GM19035 (cell line): Measurements from ENCODE around the gene MYT1.
"Not testable (repeated sequence)": the region's sequence is repeated elsewhere in the genome, so short reads cannot be mapped to it uniquely, and the experiment has no call there.

Experiments
- ATAC-seq: cut with Tn5 transposase; IDR thresholded peaks from one replicate; pipeline ENCODE4 v1.9.1; 2021; ENCODE audit not compliant: unreplicated experiment

MYT1 gene

DNA sequence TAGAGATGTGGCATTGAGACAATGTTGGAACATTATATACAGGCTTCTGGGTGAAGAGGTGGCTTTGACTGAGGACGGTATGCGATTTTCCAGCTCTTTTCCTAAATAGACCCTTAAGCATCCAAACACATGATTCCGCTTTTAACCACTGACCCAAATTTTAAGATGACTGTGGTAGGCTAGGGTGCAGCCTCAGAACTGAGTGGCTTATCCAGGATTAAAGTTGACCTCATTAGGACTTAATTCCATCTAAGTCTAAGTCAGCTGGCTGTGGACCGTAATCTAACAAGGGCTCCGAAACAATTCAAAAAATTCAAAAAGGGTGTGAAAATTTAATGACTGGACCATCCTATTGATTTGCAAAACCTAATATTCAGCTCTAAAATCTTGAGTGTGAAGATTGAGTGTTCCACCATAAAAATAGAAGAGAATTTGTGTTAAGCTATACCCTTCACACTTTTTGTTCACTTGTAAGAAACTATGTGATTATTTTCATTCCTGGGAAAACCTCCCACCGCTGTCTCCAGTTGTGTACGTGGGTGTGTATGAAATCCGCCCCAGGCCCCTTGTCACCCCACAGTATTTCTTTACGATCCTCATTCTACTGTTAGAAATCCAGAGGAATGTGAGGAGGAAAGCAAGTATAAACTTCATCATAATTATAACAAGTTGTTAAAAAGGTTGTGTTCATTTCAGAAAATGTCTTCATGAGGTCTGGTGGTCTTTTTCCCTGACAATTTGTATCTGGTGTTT is 94.0 kb downstream of the MYT1 start:
- no peak for ATAC-seq

DNA sequence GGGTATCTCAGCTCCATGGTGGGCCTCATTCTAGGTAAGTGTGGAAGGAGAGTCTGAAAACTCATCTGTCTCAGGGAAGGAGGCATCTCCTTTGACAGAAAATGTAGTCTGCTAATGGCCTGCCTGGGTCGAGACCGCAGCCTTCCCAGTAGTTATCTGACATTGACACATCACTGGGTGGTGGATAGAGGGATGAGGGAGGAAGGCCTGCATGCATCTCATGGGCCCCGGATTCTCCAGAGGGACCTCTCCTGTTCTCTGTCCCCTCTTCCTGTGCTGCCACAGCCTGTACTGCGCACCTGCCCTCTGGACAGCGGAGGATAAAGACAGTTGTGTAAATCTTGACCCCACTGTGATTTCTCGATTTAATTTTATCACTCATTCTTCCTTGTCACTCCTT is 96.0 kb downstream of the MYT1 start:
- no peak for ATAC-seq

DNA sequence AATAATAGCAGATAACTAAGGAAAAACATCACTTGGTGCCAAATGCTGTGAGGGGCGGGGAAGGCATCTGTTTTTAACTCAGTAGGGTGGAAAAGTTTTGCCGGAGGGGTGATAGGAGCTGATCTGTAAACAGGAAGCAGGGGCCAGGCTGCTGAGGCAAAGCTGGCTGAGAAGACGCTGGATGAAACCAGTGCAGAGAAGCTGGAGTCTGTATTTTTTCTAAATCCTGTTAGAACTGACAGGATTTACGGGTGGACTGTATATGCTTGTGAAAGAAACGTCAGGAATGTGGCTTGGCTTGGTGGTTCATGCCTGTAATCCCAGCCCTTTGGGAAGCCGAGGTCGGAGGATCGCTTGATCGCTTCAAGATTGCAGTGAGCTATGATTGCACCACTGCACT is 96.9 kb downstream of the MYT1 start:
- no peak for ATAC-seq

DNA sequence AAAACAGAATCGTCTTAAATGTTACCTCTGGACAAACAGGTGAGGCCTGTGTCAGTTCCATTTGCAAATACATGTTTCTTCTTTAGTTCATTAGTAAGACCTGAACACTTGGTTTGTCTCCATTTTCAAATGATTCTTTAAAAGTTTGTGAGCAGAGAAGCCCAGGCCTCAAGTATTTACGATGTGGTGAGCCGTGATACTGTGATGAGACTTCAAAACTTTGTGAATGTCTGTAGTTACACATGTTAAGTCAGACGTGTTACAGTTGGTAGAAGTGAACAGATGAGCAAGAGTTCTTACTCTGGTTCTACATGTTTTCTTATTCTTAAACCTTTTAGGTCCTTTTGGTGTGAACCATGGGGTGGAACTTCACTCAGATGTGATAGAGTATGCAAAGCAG is 99.8 kb downstream of the MYT1 start:
- ATAC-seq, result no peak

DNA sequence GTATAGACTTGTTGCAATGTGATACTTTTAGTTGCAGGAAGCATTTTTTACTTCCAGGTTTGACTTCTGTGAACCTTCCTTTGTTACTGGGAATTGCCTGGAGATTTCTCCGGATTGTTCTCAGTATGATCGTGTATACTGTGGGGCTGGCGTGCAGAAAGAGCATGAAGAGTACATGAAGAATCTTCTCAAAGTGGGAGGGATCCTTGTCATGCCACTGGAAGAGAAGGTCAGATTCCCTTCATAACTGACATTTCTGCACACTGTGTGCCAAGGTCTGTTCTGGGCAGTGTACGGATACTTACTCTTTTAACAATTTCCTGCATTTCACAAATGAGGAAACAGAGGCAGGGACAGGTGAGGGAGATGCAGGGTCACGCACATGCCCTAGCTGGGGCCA is 100.9 kb downstream of the MYT1 start:
- ATAC-seq, result no peak

DNA sequence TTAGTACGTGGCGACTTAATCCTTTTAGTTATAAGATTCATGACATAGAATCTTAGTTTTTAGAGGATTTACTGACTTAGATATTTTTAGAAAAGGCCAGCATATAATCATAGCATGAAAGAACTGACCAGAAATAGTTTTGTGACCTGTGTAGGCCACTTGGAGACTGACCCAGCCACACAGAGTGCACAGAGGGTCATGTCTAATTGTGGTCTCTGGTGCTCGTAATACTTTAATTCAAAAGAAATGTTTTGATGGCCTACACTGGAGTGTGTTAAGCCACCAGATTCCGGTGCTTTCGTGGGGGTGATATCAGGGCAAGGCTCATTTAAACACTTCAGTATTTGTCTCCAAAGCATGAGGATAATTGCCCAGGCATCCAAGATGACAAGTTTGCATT is 102.7 kb downstream of the MYT1 start:
- no peak for ATAC-seq

DNA sequence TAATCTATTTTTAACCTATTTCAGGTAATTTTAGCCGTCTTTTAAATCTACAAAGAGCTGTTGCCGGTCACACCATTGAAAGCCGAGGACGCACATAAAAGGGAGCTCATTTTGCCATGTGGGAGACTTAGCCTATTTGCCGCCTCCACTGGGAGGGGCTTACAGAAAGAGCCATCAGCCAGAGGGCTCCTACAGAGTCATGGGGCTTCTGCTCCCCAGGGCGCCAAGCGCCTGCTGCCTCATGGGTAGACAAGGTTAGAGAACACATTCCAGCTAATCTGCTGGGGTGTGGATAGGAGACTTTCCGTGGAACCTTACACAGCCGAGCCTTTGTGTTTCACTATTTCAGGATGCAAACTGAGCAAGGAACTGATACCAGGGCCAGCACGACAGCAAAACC is 103.9 kb downstream of the MYT1 start:
- ATAC-seq, result no peak

DNA sequence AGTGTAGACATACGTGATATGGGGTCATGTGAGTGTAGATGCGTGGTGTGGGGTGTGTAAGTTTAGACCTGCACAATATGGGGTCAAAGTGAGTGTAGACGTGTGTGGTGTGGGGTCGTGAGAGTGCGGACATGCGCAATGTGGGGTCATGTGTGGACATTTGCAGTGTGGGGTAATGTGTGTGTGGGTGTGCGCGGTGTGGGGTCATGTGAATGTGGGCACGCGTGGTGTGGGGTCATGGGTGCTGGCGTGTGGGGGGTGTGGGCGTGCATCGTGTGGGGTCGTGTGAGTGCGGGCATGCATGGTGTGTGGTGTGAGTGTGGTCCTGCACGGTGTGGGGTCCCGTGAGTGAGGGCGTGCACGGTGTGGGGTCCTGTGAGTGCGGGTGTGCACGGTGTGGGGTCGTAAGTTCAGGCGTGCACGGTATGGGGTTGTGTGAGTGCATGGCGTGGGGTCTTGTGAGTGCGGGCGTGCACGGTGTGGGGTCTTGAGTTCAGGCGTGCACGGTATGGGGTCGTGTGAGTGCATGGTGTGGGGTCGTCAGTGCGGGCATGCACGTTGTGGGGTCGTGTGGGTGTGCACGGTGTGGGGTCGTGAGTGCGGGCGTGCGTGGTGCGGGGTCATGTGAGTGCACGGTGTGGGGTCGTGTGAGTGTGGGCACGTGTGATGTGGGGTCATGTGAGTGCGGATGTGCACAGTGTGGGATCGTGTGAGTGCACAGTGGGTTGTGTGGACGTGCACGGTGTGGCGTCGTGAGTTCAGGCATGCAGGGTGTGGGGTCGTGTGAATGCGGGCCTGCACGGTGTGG is 105.6 kb downstream of the MYT1 start:
- no peak for ATAC-seq

DNA sequence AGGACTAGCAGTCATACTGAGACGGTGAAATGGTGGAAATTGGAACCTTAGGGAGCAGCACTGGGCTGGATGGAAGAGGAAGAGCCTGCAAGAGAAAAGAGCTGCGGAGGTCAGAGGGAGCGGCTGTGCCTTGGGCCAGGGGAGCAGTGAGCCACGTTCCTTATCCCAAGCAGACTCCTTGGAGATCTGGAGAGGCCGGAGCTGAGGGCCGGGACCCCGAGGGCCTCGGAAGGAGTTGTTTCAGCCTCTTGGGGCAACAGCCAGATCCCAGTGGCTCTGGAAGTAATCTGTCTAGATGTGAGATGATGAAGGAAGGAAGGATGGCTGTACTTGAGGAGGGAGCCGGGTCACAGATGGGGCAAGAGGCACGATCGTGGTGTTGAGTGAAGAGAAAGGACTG is 107.4 kb downstream of the MYT1 start:
- no peak for ATAC-seq

DNA sequence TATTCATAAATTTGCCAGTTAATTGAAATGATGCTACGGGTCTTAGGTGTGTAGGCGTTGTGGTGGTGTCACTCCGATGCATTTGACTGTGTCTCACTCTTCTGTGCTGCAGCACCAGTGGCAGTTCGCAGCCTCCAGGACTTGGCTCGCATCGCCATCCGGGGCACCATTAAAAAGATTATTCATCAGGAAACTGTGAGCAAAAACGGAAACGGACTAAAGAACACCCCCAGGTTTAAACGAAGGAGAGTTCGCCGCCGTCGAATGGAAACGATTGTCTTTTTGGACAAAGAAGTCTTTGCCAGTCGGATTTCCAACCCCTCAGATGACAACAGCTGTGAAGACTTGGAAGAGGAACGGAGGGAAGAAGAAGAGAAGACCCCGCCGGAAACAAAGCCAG is 108.9 kb downstream of the MYT1 start:
- ATAC-seq, result no peak

DNA sequence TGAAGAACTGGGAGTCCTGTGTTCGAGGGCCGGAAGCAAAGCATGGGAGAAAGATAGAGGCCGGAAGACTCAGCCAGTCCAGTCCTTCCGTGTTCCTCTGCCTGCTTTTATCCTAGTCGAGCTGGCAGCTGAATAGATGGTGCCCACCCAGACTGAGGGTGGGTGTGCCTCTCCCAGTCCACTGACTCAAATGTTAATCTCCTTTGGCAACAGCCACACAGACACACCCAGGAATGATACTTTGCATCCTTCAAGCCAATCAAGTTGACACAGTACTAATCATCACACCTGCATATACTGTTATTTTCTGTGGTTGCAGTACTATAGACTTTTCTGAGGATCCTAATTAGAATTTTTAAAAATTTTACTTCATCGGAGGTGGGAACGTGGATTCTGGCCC is 112.6 kb downstream of the MYT1 start:
- no peak for ATAC-seq

DNA sequence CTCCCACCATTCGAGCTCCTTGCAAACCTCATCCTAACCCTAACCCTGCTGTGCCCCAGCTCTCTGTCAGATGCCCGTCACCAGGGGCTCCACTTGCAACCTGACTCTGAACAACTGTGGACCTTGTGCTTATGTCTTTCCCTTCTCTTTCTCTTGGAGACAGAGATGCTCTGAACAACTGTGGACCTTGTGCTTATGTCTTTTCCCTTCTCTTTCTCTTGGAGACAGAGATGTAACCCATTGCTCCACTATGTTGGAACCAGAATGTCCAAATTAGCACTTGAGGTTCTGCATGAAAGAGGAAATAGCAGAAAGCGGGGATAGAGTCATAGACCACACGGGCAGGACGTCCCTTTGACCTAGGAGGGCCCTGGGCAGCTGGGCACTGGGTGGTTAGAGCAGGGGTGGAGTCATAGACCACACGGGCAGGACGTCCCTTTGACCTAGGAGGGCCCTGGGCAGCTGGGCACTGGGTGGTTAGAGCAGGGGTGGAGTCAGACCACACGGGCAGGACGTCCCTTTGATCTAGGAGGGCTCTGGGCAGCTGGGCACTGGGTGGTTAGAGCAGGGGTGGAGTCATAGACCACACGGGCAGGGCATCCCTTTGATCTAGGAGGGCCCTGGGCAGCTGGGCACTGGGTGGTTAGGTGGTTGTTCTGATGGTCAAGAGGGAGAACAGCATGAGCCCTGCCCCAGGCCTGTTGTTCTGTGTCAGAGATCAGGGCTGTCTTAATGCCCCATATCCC is 113.5 kb downstream of the MYT1 start:
- ATAC-seq, result no peak

DNA sequence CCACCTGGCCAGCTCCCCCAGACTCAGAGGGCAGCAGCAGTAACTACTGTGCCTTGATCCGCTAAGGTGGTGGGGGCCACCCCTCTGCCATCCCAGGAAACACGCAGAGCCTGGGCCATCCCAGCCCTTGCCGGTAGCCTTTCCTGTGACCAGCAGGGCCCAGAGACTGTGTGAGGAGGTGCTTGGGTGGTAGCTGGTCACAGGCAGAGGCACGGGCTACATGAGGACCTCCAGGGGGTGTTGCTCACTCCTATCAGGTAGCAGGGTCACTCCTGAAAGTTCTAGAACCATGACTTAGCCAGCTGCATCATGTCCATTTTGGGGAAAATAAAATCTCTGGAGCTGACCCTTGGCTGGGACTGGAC is 114.0 kb downstream of the MYT1 start:
- ATAC-seq, result no peak

DNA sequence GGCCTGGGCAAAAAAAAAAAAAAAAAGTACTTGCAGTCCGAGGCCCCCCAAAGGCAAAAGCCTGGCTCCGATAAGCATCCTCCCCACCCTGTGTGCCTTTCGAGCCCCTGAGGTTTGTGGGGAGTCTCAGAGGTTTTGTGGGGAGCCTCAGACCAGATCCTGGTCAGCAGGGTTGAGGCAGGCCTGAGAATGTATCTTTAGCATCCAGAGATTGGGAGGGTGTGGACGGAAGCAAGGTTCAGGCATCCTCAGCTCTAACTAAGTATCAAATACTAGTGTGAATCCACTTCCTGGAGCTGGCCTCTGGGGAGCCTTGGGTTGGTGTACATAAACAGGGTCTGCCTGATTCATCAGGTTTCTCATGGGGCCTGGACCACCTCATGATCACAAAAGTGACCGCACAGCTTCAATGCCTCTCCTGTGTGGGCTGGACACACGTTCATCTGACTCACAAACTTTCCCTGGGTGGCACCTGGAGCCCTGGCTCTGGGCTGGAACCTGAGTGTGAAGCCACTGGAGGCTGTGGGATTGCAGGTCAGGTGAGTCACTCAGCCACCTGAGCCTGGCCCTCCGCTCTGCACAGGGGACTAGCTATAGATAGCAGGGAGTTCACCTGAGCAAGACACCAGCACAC is 115.7 kb downstream of the MYT1 start:
- no peak for ATAC-seq

DNA sequence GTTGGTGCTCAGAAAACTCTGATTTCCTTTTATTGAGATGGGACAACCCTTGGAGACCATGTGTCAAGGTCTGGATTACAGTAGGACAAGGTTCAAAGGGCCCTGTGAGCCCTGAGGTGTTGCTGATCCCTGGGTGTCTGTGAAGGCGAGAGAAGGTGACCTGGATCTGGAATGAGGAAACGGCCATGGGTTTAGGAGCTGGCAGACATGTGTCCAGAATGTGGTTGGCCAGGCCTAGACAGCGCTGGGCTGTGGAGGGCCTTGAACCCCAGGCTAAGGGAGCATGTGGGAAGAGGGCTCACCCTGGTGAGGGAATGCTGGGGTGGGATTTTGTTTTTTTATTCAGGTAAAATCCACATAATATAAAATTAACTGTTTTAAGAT is 116.2 kb downstream of the MYT1 start:
- ATAC-seq, result no peak

DNA sequence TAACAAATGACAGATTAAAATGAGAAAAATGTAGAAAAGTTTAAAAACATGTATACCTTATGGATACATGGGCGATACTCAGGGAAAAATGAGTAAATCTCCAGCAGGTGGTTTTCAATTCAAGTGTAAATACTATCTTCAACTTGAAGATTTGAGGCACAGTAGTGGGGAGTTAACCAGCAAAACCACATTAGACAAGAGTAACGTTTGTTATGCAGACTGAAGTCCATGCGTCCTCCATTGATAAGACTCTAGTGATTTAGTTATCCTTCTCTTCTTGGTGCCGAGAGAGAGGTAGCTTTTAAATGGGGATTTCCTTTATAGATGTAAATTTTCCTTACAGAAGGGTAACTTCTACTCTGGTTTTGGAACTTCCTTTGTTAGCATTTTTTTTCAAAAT is 119.4 kb downstream of the MYT1 start:
- ATAC-seq, result no peak

DNA sequence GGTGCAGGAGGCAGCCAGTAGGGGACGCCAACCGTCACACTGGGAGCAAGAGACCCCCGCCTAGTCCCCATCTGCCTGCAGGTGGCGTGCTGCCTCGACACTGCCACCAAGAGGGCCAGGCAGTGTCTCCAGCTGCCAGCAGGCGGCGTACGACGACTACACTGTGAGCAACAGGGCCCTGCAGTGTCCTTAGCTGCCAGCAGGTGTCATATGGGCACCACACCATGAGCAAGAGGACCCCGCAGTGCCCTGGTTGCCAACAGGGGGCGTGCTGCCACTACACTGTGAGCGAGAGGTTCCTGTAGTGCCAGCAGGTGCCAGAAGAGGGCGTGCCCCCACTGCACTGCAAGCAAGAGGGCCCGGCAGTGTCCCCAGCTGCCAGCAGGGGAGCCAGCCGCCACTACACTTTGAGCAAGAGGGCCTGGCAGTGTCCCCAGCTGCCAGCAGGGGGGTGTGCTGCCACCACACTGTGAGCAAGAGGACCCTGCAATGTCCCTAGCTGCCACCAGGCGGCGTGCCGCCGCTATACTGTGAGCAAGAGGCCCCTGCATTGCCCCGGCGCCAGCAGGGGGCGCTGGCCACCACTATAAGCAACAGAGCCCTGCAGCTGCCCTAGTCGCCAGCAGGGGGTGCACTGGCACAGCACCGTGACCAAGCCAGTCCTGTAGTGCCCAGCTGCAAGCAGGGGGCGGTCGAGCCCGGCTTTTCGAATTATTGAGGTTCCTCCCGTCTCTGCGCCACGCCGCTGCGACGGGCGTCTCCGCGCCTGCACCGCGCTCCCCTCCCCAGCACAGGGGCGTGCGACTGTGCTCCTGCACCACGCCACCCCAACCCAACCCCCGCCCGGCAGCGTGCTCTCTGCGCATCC is 121.6 kb downstream of the MYT1 start:
- peak; percentile 92 for ATAC-seq

DNA sequence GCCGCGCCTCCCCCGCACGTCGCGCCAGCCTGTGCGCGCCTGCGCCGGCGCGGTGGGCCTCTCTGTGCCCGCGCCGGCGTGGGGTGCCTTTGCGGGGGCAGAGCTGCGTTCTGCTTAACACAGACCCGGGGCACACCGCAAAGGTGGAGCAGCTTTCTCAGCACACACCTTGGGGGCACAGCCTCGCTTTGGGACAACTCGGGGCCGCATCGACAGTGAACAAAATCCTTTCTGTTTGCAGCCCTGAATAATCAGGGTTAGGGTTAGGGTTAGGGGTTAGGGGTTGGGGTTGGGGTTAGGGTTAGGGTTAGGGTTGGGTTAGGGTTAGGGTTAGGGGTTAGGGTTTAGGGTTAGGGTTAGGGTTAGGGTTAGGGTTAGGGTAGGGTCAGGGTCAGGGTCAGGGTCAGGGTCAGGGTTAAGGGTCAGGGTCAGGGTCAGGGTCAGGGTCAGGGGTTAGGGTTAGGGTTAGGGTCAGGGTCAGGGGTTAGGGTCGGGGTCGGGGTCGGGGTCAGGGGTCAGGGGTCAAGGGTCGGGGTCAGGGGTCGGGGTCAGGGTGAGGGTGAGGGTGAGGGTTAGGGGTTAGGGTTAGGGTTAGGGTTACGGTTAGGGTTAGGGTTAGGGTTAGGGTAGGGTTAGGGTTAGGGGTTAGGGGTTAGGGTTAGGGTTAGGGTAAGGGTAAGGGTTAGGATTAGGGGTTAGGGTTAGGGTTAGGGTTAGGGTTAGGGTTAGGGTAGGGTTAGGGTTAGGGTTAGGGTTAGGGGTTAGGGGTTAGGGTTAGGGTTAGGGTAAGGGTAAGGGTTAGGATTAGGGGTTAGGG is 122.4 kb downstream of the MYT1 start:
- ATAC-seq, result not testable (repeated sequence)

DNA sequence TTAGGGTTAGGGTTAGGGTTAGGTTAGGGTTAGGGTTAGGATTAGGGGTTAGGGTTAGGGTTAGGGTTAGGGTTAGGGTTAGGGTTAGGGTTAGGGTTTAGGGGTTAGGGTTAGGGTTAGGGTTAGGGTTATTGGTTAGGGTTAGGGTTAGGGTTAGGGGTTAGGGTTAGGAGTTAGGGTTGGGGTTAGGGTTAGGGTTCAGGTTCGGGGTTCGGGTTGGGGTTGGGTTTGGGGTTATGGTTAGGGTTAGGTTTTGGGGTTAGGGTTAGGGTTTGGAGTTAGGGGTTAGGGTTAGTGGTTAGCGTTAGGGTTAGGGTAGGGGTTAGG is 123.0 kb downstream of the MYT1 start:
- ATAC-seq, result not testable (repeated sequence)
